AG09309 (cell line): Measurements from ENCODE around the gene TMEM232.

Experiments used
- DNase-seq: peaks from one replicate; pipeline ENCODE4 v3.0.0-alpha.2; 2010; ENCODE audit warnings: low read depth
- H3K4me3 ChIP-seq: 2 replicates; pipeline ENCODE4 v1.5.1; 2011; ENCODE audit warnings: mild to moderate bottlenecking, low read depth, low read length, moderate library complexity; ENCODE audit not compliant: control insufficient read depth
- CTCF ChIP-seq: IDR thresholded peaks from 2 replicates; pipeline ENCODE4 v1.5.1; 2011; ENCODE audit warnings: mild to moderate bottlenecking, low read depth, low read length, inconsistent platforms; ENCODE audit not compliant: insufficient read depth, control insufficient read depth; ENCODE audit errors: missing control alignments

Gene TMEM232

GRCh38 chr5:110653231-110653970 lies 73.1 kb downstream of the TMEM232 start:
- no peak overlapping the region for H3K4me3 ChIP-seq
- no peak for DNase-seq
- no peak for TF ChIP-seq CTCF

GRCh38 chr5:110651507-110651906 lies 75.0 kb downstream of the TMEM232 start:
- no peak overlapping the region for H3K4me3 ChIP-seq
- TF ChIP-seq CTCF: no peak
- no peak for DNase-seq

- H3K4me3 ChIP-seq: no peak overlapping the region
- DNase-seq: no peak
- no peak for TF ChIP-seq CTCF
Observed at GRCh38 chr5:110644357-110644756, 82.1 kb downstream of the TMEM232 start.

- no peak overlapping the region for H3K4me3 ChIP-seq
- TF ChIP-seq CTCF: no peak
- no peak for DNase-seq
Observed at GRCh38 chr5:110638970-110639902, 87.2 kb downstream of the TMEM232 start.

GRCh38 chr5:110634475-110634874 lies 92.0 kb downstream of the TMEM232 start:
- DNase-seq: no peak
- H3K4me3 ChIP-seq: no peak overlapping the region
- no peak for TF ChIP-seq CTCF

- TF ChIP-seq CTCF: no peak
- DNase-seq: no peak
- H3K4me3 ChIP-seq: no peak overlapping the region
Observed at GRCh38 chr5:110631236-110631635, 95.2 kb downstream of the TMEM232 start.
